Retinal pigment epithelial cell (primary cell): ENCODE data around the gene ARL8B.

Experiments used
- DNase-seq: peaks from one replicate; pipeline ENCODE4 v3.0.0-alpha.2; 2010; ENCODE audit warnings: low read depth
- H3K4me3 ChIP-seq: 2 replicates; pipeline ENCODE4 v1.5.1; 2011; ENCODE audit warnings: mild to moderate bottlenecking, low read length, control low read depth, moderate library complexity
- CTCF ChIP-seq: conservative IDR thresholded peaks from 2 replicates; pipeline ENCODE4 v1.5.1; 2011; ENCODE audit warnings: low read depth, low read length, control low read depth, inconsistent platforms

ARL8B gene

GRCh38 chr3:5084224-5084623 lies 37.9 kb upstream of the ARL8B start:
- H3K4me3 ChIP-seq, result no peak overlapping the region
- DNase-seq, result no peak
- TF ChIP-seq CTCF, result no peak

- H3K4me3 ChIP-seq, result no peak overlapping the region
- no peak for DNase-seq
- no peak for TF ChIP-seq CTCF
Observed at GRCh38 chr3:5086708-5087107, 35.4 kb upstream of the ARL8B start.

- no peak overlapping the region for H3K4me3 ChIP-seq
- no peak for DNase-seq
- TF ChIP-seq CTCF, result no peak
Observed at GRCh38 chr3:5087209-5087608, 34.9 kb upstream of the ARL8B start.

GRCh38 chr3:5090197-5090596 lies 31.9 kb upstream of the ARL8B start:
- no peak overlapping the region for H3K4me3 ChIP-seq
- TF ChIP-seq CTCF, result no peak
- DNase-seq, result no peak

- TF ChIP-seq CTCF, result no peak
- no peak overlapping the region for H3K4me3 ChIP-seq
- no peak for DNase-seq
Observed at GRCh38 chr3:5092018-5092417, 30.1 kb upstream of the ARL8B start.

- TF ChIP-seq CTCF, result no peak
- no peak for DNase-seq
Observed at GRCh38 chr3:5093731-5094130, 28.4 kb upstream of the ARL8B start.

GRCh38 chr3:5095886-5096285 lies 26.2 kb upstream of the ARL8B start:
- peak overlapping the region; percentile 35 for H3K4me3 ChIP-seq
- TF ChIP-seq CTCF, result peak; percentile 32

More at GRCh38 chr3:5093731-5094130, 28.4 kb upstream of the ARL8B start:
- no peak overlapping the region for H3K4me3 ChIP-seq

More at GRCh38 chr3:5095886-5096285, 26.2 kb upstream of the ARL8B start:
- DNase-seq, result no peak
